GM19035 (cell line): Measurements from ENCODE around the gene INF2.

Source experiments
- ATAC-seq: cut with Tn5 transposase; IDR thresholded peaks from one replicate; pipeline ENCODE4 v1.9.1; 2021; ENCODE audit not compliant: unreplicated experiment

The INF2 gene

DNA sequence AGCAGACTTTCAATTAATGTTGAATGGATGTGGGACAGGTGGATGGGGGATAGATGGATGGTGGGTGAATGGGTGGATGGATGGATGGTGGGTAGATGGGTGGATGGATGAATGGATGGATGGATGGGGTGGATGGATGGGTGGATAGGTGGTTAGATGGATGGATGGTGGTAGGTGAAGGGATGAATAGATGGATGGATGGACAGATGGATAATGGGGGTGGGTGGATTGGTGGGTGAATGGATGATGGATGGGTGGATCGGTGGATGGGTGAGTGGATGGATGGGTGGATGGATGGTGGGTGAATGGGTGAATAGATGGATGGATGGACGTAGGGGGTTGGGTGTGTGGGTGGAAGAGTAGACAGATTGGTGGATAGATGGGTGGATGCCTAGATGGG is 14.0 kb upstream of the INF2 start:
- no peak for ATAC-seq

DNA sequence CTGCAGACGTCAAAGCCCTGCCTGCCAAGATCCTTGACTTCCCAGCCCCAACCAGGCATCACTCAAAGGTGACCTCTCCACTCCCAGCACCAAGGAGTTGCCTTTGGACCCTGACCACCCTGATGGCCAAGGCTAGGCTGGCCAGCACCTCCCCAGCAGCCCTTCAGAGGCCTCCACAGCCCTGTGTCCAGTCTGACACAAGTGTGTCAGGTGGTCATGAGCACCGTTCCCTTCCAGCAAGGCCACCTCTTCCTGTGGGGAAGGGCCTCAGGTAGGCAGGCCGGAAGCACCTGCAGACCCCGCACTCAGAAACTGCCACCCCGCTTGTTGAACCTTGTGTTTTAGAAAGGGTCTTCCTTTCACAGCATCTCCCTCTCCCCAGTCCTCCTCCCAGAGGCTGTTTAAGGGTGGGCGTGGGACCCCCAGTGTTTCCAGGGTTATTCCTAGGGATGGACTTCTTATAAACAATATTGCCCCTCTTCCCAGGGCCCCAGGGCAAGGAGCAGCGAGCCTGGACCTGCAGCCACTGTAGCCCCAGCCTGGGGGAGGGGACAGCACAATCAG is 13.2 kb upstream of the INF2 start:
- no peak for ATAC-seq

DNA sequence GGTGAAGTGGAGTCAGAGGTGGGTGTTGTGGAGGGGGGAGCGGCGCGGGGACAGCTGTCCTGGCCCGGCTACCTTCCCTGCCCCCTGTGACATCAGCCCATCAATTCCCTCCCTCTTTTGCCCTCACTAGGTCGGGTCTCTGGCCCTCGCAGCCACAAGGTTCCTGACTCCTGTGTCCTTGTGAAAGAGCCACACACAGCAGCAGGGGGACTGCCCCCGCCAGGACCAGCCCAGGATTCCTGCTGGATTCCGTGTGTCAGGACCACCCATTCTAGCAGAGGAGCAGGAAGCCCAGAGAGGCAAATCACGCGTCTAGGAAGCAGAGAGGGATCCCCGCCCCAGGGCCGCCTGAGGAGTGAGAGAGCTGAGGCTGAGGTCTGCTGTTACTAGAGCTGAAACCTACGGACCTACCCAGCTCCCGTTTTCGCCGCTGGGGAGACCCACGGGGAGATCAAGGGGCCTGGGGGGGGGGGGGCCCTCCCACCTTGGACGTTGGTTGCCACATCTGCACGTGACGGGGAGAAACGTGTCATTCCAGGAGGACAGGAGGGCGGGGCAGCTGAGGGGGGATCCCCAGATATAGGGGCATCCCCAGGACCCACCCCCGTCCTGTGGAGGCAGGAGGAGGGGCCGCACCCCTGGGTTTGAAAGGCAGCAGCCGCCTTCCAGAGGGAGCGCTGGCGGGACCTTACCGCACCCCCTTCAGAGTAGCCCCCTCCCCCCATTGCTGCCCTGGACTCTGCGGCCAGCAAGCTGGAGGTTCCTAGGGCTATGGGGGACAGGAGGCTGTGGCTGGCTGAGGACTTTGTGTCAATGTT is 12.5 kb upstream of the INF2 start:
- peak; percentile 12 for ATAC-seq

DNA sequence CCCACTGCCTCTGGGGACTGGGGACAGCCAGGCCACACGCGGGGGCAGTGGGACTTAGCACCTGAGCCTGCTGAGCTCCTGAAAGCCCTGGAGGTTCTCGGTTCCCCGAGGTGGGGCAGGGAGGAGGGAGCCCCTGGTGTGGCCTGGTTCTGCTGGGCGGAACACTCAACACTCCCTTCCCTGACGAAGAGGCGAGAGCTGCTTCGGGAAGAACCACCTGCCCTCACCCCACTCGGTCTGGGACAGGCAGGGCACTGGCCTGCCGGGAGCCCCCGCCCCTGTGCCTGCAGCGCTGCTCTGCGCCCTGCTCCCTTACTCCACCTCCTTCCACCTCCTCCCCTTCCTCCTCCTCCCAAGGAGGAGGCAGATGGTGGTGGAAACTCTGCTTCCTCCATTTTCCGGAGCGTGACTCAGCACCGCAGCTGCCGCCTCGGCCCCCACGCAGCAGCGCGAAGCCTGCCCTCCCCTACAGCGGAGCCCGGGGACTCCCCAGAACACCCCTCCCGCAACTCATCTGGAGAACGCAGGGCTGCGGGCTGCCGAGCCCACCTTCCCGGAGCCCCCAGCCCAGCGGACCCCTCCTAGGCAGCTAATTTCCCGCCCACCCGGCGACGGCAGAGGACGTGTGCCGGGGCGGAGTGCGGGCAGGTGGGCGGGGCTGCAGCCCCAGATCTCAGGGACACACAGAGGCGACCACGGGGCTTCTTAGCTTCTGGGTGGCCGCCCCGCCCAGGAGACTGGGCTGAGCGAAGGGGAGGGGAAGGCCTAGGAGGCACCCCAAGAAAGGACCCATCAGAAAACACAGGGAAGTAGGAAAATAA is 11.7 kb upstream of the INF2 start:
- ATAC-seq = peak; percentile 46

DNA sequence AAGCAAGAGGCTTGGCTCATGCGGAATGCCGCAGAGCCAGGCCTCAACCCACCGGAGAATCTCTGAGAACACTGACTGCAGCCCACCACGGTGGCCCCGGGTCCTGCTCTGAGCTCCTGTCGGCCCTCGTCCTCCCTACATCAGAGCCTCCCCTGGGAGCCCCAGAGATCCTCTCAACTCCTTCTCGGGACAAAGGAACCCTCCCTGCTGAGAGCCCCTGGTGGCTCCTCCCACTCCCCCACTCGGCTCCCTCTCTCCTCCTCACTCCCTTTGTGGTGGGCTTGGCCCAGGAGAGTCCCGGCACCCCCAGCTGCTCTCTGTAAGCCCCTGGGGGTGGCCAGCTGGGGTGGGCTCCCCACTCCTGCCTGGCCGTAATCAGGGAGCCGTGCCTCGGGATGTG is 11.1 kb upstream of the INF2 start:
- no peak for ATAC-seq

DNA sequence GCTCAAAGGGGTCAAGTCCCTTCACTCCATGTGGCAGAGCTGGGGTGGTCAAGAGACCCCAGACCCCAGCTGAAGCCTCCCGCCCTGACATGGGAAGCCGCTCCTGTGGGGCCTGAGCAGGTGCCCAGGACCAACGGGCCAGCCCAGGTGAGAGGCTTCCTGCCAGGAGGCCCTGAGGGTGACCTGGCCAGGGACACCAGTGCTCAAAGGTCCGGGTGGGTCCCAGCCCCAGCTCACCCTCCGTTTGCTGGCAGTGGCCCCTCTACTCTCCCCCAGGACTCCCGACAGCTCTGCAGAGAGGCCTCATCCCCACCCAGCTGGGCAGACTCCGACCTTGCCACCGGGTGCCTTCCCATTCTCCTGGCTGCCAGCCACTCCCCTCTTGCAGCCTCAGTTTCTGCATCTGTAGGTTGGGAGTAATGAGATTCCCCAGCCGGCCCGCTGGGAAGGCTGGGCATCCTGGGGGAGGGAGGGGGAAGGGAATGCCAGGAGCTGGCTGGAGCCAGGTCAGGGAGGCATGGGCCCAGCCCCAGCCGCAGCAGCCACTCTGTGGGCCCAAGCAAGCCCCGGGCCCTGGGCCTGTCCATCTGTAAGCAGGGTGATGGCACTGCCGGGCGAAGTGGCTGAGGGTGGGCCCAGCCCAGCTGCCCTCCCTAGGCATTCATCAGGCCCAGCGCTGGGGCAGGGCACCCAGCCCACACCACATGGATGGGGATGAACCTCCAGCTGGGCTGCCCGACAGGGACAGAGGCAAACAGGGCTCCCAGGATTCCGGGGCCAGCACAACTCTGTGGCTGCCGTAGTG is 10.3 kb upstream of the INF2 start:
- ATAC-seq = no peak

DNA sequence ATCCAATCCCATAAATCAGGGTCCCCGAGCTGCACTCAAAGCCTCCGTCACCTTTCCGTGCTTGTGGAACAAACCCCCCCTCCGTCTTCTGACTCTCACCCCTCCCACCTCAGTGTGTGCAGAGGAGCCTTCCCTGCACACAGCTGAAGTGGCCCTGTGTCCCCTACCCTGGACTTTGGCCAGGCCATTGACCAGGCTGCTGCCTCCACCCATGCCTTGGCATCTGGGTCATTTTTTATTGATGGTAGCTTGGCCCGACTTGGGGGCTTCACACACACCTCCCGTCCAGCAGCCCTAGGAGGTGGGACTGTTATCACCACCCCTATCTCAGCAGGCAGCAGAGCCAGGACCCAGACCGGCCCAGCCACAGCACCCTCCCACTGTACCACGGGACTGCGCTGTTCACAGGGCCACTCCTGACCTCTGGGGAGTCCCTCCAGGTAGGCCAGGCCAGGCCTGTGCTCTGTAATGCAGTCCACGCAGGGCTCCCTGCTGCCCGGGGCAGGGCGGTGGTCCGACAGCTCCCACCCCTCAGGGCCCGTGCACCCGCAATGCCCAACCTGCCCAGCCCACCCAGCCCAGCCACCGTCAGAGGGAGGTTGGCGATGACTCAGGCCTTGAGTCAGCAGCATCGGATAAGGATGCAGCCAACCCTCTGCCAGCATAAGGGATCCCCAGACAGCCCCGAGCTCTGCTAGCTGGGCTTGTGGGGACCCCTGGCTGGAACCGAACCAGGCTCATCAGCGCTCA is 9.2 kb upstream of the INF2 start:
- no peak for ATAC-seq

DNA sequence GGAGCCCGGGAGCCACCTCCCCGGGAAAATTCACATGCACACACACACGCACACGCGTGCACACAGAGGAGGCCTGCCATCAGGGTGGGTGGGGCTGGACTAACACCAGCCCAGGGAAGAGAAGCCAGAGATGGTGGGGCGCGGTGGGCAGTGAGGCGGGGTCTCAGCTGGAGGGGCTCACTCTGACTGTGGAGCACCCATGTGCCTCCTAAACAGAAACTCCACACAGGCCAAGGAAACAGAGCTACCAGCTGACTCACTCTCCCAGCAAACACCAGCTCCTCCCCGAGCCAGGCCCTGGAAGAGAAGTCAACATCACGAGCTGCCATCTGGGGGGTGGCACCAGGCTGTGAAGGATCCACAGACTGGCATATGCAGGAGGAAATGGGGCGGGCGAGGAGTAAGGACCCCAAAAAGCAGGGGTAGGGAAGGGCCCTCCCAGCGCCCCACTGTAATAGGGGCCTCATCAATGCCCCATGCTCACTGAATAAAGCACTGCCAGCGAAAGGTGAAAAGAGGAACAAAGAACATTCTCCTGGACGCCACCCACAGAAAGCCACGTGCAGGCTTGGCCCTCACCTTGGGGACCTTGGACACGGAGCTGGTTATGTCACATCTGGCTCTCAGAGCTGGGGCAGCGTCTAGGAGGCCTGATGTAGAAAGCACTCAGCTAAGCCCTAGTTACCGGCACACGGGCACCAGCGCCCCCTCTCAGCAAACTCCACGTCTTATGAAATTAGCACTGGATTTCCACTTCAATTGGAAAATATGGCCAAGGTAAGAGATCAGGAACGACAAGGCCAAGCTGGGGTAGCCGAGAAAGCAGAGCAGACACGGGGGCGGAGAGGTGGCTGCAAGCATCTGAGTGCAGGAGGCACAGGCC is 8.4 kb upstream of the INF2 start:
- ATAC-seq = no peak

DNA sequence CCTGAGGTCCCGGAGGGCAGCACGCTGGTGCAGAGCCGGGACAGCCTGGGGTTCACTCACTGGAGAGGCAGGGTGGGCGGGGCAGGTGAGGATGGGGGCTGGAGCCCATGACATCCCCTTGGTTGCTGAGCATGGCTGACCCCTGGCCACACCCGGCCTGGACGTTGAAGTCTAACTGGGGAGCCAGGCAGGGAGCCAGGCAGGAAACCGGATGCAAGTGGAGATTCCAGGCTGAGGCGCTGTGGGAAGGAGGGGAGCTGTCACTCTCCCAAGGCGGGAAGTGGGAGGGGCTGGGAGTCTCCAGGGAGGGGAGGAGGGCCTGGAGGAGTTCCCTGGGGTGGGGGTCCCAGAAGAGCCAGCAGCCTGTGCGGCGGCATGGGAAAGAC is 7.7 kb upstream of the INF2 start:
- no peak for ATAC-seq

DNA sequence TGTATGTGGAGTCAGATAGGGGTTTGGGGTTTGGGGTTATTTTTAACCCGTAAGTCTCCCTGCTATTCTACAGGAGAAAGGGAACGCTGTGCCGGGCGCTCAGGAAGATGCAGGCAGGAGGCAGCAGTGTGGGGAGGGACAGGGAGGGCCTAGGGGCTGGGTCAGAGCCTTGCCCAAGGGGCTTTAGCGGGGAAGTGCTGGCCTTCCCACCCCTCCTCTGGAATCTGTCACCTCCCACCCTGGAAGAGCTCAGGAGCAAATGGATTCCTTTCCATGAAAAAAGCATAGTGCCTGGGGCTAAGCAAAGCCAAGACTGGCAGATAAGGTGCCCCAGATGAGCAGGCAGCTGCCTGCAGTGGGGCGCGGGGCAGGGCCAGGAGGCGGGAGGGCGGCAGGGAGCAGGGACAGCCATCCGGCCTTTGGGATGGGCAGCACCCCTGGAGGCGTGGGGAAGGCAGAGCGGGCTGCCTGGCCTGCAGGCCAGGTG is 7.3 kb upstream of the INF2 start:
- no peak for ATAC-seq

DNA sequence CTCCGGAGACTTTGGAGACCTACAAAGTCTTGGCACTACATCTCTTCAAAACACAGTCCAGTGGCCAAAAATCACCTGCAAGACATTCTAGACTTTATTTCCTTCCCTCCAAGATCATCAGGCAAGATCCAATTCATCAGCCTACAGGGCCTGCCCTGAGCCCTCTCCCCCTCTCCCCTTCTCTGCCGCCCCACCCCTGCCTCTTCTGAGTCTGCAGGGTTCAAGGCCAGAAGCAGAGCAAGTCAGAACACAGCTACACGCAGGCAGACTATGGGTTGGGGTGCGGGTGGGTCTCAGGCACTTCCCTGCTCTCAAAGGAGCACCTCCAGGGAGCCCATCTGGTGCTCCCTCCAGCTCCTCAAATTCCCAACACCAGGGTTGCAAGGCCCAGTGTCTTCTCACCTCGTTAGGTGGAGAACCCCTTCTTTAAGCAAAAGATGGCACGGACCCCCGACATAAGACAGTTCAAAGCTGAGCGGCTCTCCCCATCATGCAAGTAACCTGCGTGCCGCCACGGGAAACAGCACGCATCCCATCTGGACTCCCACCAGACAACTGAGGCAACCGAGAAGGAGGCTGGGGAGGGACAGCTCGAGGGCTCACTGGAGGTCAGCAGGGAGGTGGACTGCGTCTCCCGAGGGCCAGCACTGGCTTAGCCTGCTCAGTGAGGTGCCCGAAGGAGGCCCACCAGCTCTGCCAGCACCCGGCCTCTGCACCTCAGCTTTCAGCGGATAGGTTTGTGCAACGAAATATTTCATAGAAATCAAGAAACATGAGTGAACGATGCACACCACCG is 5.6 kb upstream of the INF2 start:
- no peak for ATAC-seq

DNA sequence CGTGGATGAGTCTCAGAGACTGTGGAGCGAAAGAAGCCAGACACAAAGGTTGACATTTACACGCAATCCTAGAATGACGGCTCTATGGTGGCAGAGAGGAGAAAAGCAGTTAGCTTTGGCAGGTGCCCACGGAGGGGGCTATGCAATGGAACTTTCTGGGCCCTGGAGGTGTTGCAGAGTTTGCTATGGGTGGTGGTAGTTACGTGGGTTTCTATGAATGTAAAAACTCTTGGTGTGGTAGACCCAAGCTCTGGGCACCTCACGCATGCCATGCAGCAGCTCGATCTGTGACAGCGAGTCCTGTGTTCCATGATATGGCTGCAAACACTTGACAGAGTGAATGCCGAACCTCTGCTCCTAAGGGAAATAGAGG is 5.0 kb upstream of the INF2 start:
- ATAC-seq = no peak

DNA sequence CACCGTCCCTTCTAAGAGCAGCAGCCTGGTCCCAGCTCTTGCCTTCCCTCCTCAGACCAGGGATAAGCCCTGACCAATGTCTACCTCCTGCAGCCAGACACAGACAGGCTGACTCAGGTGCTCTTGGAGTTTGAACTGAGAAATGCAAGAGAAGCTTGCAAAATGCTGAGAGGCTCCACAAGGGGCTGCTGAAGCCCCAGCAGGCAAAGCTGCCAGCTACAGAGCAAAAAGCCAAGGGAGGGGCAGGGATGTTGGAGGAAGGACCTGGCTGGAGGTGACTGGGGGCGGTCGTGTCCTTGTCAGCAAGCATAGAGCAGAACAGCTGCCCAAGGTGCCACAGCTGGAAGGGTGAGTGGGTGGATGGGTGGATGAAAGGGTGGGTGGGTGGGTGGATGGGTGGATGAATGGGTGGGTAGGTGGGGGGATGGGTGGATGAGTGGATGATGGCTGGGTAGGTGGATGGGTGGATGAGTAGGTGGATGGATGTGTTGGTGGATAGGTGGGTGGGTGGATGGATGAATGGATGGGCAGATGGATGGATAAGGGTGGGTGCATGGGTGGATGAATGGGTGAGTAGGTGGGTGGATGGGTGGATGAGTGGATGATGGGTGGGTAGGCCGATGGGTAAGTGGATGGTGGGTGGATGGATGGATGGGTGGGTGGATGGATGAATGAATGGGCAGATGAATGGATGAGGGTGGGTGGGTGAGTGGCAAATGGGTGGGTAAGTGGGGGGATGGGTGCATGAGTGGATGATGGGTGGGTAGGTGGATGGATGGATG is 4.0 kb upstream of the INF2 start:
- ATAC-seq = no peak

DNA sequence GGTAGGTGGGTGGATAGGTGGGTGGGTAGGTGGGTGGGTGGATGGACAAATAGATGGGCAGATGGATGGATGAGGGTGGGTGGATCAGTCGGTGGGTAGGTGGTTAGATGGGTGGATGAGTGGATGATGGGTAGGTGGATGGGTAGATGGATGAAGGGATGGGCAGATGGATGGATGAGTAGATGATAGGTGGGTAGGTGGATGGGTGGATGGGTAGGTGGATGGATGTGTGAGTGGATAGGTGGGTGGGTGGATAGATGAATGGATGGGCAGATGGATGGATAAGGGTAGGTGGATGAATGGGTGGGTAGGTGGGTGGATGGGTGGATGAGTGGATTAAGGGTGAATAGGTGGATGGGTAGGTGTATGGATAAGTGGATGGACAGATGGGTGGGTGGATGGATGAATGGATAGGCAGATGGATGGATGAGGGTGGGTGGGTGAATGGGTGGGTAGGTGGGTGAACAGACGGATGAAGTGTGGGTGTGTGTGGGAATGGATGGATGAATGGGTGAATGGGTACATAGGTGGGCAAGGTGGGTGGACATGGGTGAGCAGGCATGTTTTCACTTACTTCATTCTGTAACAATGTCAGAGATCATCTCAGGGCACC is 3.3 kb upstream of the INF2 start:
- ATAC-seq = no peak

DNA sequence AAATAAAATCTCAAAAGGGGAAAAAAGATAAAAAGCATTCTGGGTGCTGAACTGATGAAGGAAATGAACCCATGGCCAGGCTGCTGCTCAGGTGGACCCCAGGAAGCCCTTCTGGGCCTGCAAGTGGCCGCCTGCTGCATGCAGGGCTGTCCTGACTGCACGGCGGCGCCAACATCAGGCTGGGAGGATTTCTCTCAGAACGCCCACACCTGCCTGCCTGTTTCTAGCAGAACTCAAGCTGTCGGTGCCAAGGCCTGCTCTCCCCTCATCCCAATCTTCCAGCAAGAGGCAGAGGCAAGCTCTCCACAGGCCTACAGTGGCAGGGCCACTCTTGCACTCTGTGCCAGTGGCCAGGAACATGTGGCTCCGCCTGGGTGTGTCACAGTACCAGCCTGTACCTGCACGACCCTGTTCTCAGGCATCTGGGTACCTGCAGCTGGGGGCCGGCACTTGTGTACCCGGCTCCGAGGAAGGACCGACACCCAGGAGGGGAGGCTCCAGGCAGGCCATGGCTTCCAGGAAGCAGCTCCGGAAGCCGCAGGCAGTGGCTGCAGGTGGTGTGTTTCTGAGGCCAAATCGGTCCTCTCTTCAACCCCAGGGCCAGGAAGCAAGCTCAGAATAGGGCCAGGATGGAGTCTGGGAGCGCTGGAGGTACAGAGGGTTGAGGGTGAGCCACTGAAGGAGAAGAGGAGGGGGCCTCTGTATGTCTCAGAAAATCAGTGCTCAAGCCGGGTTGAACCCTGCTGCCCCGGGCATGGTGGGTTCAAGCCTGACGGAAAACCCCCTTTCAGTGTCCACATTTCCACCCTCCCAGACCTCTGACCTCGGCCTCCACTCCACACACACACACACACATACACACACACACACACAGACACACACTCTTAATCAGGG is 2.5 kb upstream of the INF2 start:
- ATAC-seq = no peak
